Common myeloid progenitor, CD34-positive (primary cell): Measurements from ENCODE around the gene FAM83G.

ENCODE experiments used
- CTCF ChIA-PET: fragments of 350-600 bp; sonication (Branson Sonifier 250); formaldehyde crosslinking; loops from one replicate; lab custom pipeline; 2021; ENCODE audit warnings: antibody characterized with exemption; lab: Charles Lee
- POLR2A ChIA-PET: fragments of 350-600 bp; sonication (Branson Sonifier 250); formaldehyde crosslinking; loops from one replicate; lab custom pipeline; 2021; ENCODE audit warnings: antibody characterized with exemption; lab: Charles Lee
- DNase-seq, 3 donors: peaks; one replicate each; pipeline versions ENCODE4 v3.0.0 to v3.0.0-alpha.2; 2013
- H3K27ac ChIP-seq, 2 experiments: 1 replicate in 1 of 2; 2 replicates in 1 of 2; pipeline ENCODE4 v1.7.0; 2013; ENCODE audit warnings: inconsistent platforms in 2 of 2, low read length in 2 of 2, mild to moderate bottlenecking in 2 of 2, low read depth in 1 of 2, moderate library complexity in 1 of 2; ENCODE audit not compliant: severe bottlenecking in 2 of 2, insufficient read depth in 1 of 2, poor library complexity in 1 of 2
- H3K27me3 ChIP-seq, 5 experiments: replicated peaks in 2 of 5; 1 replicate in 3 of 5; 2 replicates in 2 of 5; pipeline versions ENCODE4 v1.6.1 to v1.7.0; 2013; ENCODE audit warnings: low read length in 4 of 5, mild to moderate bottlenecking in 2 of 5, moderate library complexity in 2 of 5, inconsistent platforms in 1 of 5; ENCODE audit not compliant: insufficient read depth in 5 of 5, control insufficient read depth in 4 of 5
- H3K36me3 ChIP-seq, 4 experiments: 1 replicate in 2 of 4; 2 replicates in 2 of 4; pipeline versions ENCODE4 v1.6.1 to v1.7.0; 2013; ENCODE audit warnings: low read length in 3 of 4, control low read depth in 1 of 4, mild to moderate bottlenecking in 1 of 4; ENCODE audit not compliant: control insufficient read depth in 4 of 4, insufficient read depth in 4 of 4
- H3K4me1 ChIP-seq, 4 experiments: 1 replicate in 3 of 4; 2 replicates in 1 of 4; pipeline versions ENCODE4 v1.6.1 to v1.7.1; 2013; ENCODE audit warnings: low read length in 3 of 4, mild to moderate bottlenecking in 3 of 4, control low read depth in 1 of 4, inconsistent platforms in 1 of 4, moderate library complexity in 1 of 4; ENCODE audit not compliant: control insufficient read depth in 4 of 4, insufficient read depth in 4 of 4; ENCODE audit errors: control extremely low read depth in 1 of 4
- H3K4me3 ChIP-seq, 7 experiments: 1 replicate in 4 of 7; 2 replicates in 3 of 7; pipeline versions ENCODE4 v1.5.1 to v1.7.0; 2013; ENCODE audit warnings: mild to moderate bottlenecking in 7 of 7, low read length in 6 of 7, moderate library complexity in 6 of 7, inconsistent platforms in 2 of 7, low read depth in 2 of 7, control low read depth in 1 of 7; ENCODE audit not compliant: insufficient read depth in 4 of 7, control insufficient read depth in 1 of 7; ENCODE audit errors: extremely low read depth in 1 of 7
- H3K9me3 ChIP-seq, 5 experiments: 1 replicate in 4 of 5; 2 replicates in 1 of 5; pipeline versions ENCODE4 v1.6.1 to v1.7.1; 2013; ENCODE audit warnings: low read length in 4 of 5, mild to moderate bottlenecking in 2 of 5, inconsistent platforms in 1 of 5, low read depth in 1 of 5, moderate library complexity in 1 of 5; ENCODE audit not compliant: control insufficient read depth in 4 of 5, insufficient read depth in 2 of 5; ENCODE audit errors: control extremely low read depth in 1 of 5
- WGBS: methylation state at CpG from one replicate; pipeline ENCODE4 v1.1.5; 2013; ENCODE audit not compliant: insufficient coverage; 5-methylcytosine and 5-hydroxymethylcytosine counted together

The FAM83G gene

DNA sequence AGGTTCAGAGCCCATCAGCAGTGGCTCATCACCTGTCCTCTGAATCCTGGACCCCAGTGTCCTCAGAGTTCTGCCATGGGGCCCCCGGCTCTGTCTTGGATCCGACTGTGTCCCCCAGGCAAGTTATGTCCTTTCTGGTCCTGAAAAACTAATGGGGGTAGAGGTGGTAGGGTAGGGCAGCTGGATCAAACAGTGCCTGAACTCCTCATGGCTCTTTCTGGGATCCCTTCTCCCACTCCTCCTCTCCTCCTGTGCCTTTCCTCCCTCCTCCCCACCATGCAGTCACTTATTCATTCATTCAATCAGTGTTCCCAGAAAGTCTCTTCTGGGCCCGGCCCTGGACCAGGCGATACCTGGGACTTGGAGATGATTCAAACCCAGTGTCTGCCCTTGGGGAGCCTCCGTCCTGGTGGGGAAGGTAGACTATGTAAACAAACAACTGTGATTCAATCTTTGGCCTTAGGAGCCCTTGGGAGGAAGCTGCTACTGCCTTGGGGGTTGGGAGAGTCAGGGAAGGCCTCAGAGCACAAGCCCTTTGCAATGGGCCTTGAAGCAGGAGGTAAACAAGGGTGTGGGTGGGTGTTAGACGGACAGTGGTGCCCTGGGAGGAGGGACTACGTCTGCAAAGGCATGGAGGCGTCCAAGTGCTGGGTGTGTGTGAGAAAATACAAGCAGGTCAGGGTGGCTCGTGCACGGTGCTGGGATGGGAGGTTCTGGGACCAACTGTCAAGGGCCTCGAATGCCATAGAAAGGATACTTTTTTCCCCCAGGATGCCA lies 6.4 kb upstream of the FAM83G start:
- Histone ChIP-seq H3K36me3 (no peaks in the 10 kb centered on the region), H3K9me3 (no peaks in the 10 kb centered on the region), H3K4me1 (no peaks in the 10 kb centered on the region), H3K27me3 (no peaks in the 10 kb centered on the region), H3K27ac (no peak overlapping the region), H3K4me3 (no peak overlapping the region)
- WGBS, result 73% methylated on average over 9 of the region's 11 CpGs
- no peak for DNase-seq
- CTCF ChIA-PET, result interaction anchor here (1.6 kb wide), 1 partner anchor 12 kb away, joined by 7 read pairs; no protein-coding TSS in a partner anchor
- POLR2A ChIA-PET, result no interaction called here

DNA sequence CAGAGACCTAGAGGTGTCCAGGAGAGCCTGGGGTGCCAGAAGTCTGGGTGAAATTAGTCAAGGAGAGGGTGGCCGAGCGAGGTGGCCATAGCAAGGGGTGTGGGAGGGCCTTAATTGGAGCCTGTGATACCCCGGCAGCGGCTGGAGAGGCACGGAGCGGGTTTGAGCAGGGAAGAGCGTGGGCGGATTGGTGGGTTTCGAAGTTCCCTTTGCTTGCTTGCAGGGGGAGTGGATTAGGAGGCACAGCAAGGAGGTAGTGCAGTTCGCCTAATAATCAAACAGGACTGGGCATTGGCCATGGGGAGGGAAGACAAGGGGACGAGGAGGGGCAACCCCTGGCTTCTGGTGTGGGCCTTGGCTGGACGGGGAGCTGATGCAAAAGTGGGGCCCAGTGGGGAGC lies 5.4 kb upstream of the FAM83G start:
- Histone ChIP-seq H3K9me3 (no peaks in the 10 kb centered on the region), H3K4me1 (peaks cover 0 to 3% (median 2%) of the 10 kb centered on the region in 4 experiments), H3K4me3 (no peak overlapping the region), H3K27me3 (no peaks in the 10 kb centered on the region), H3K36me3 (no peaks in the 10 kb centered on the region), H3K27ac (no peak overlapping the region)
- CTCF ChIA-PET, result no interaction called here
- no peak for DNase-seq
- WGBS, result 100% methylated on average over 12 of the region's 12 CpGs
- POLR2A ChIA-PET, result no interaction called here

DNA sequence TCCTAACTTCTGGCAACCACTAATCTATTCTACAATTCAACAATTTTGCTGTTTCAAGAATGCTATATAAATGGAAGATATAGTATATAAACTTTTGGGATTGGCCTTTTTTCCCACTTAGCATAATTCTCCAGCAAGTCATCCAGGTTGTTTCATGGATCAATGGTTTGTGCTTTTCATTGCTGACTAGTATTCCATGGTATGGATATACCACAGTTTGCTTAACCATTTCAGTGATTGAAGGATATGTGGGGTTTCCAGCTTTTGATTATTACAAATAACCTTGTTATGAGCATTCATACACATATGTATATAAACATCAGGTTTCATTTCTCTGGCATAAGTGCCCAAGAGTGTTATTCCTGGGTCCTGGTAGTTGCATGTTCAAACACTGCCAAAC lies 2.1 kb upstream of the FAM83G start:
- DNase-seq, result no peak
- Histone ChIP-seq H3K36me3 (peaks cover 0 to 3% (median 0%) of the 10 kb centered on the region in 4 experiments), H3K4me3 (no peak overlapping the region), H3K27ac (no peak overlapping the region), H3K9me3 (no peaks in the 10 kb centered on the region), H3K4me1 (peaks cover 0 to 31% (median 28%) of the 10 kb centered on the region in 4 experiments), H3K27me3 (no peaks in the 10 kb centered on the region)
- CTCF ChIA-PET, result interaction anchor here (0.8 kb wide), 1 partner anchor 47 kb away, joined by 3 read pairs; no protein-coding TSS in a partner anchor
- POLR2A ChIA-PET, result no interaction called here

DNA sequence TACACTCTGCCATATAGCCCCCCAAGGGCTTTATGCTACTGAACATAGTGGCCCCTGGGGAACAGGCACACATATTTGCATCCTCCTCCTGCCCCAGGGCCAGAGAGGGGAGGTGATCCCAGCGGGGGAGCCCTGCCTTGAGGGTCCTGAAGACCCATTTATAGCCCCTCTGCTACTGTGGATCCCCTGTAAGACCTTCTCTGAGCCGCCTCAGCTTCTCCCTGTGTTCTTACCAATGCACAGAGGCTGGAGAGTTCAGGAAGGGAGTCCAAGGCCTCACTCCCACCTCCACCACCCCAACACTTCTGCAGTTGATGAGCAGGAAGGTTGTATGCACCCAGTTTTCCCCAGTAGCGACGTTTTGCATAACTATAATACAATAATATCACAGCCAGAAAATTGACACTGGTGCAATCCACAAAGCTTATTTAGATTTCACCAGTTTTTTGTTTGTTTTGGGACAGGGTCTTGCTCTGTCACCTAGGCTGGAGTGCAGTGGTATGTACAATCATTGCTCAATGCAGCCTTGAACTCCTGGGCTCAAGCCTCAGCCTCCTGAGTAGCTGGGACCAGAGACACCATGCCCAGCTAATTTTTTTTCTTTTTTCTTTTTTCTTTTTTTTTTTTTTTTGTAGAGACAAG lies 1.3 kb upstream of the FAM83G start:
- ChIA-PET CTCF (interaction anchor here (0.8 to 1.0 kb wide), 3 partner anchors 9 to 47 kb away, joined by 3 to 4 read pairs (median 3); no protein-coding TSS in a partner anchor), POLR2A (no interaction called here)
- Histone ChIP-seq H3K4me1 (peaks cover 0 to 39% (median 33%) of the 10 kb centered on the region in 4 experiments), H3K27ac (no peak overlapping the region), H3K4me3 (no peak overlapping the region), H3K27me3 (no peaks in the 10 kb centered on the region), H3K36me3 (peaks cover 0 to 3% (median 0%) of the 10 kb centered on the region in 4 experiments), H3K9me3 (no peaks in the 10 kb centered on the region)
- WGBS, result 100% methylated on average over 2 of the region's 4 CpGs
- DNase-seq, result no peak

DNA sequence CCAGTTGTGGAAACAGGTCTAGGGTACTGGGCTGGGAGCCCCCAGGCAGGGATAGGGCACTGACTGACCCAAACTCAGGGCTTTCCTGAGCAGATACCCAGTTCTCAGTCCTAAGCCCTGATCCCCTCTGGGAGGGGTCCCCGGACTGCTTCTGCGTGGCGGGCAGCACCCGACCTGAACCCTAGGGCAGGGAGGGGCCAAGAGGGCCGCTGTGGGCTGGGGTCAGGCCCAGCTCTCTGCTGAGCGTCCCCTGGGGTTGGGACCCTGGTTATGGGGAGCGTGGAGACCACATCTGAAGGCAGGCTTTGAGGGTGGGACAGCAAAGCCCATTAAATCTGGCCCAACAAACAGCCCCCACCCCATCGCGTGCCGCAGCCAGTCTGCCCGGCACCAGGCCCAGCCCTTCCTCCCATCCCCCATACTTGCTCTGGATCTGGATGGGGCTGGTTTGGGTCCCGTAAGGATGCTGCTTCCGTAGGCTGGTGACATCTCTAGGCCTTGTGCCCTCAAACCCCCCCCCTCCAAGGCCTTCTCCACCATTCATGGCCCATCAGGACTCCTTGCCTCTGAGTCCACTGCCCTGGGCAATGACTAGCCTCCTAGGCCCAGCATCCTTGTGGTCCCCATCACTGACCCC lies 691 bp upstream of the FAM83G start:
- CTCF ChIA-PET, result interaction anchor here (0.8 to 1.0 kb wide), 4 partner anchors 9 to 44 kb away, joined by 3 to 4 read pairs (median 3); no protein-coding TSS in a partner anchor
- WGBS, result 92% methylated on average over 11 of the region's 13 CpGs
- Histone ChIP-seq H3K27me3 (no peaks in the 10 kb centered on the region), H3K27ac (peak overlapping the region in 1 of 2 experiments; percentile 16), H3K36me3 (peaks cover 0 to 3% (median under 1%) of the 10 kb centered on the region in 4 experiments), H3K4me3 (peak overlapping the region in 4 of 7 experiments; percentile 40 to 83 (median 54)), H3K9me3 (no peaks in the 10 kb centered on the region), H3K4me1 (peaks cover 0 to 42% (median 37%) of the 10 kb centered on the region in 4 experiments)
- POLR2A ChIA-PET, result interaction anchor here (0.9 to 3.2 kb wide), 5 partner anchors 11 to 41 kb away, joined by 3 to 11 read pairs (median 3); no protein-coding TSS in a partner anchor
- no peak for DNase-seq

DNA sequence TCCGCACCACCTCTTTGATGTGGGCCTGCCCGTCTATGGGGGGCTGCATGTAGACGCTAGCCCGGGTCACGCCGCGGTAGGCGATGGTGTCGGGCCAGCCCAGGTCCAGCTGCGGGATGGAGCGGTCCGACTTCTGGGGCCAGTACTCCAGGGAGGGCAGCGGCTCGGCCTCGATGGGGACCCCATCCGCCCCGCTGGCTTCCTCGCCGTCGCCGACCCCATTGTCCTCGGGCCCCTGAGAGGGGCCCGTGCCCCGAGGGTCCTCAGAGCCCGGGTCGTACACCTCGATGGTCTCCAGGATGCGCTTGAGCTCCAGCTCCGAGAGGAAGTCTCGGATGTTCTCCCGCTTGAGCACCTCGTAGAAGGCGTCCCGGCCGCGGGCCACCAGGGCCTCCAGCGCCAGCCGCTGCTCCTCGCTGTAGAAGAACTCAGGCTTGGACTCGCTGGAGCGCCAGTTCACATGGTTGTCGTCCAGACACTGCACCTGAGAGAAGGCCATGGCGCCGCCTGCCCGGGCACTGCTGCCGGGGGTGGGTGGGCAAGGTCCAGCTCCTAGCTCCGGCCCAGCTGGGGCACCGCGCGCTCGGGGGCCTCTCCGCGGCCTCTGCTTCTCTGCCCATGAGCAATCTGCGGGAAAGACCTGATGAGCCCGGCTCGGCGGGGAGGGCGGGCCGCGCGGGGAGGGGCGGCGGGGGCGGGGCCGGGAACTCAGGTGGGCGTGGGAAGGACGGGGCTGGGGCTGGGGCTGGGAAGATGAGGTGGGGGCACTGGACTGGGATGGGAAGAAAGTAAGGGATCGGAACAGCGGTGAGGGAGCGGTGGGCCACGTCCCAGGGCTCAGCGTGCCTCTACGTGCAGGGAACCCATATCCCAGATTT lies 782 bp downstream of the FAM83G start:
- H3K36me3 ChIP-seq, result peaks cover 0 to 5% (median under 1%) of the 10 kb centered on the region in 4 experiments
- CTCF ChIA-PET, result interaction anchor here (1.4 to 2.1 kb wide), 2 partner anchors 10 to 45 kb away, joined by 4 to 6 read pairs; no protein-coding TSS in a partner anchor
- H3K4me1 ChIP-seq, result peaks cover 0 to 42% (median 37%) of the 10 kb centered on the region in 4 experiments
- no peaks in the 10 kb centered on the region for H3K9me3 ChIP-seq
- peak in 2 of 3 donors; percentile 11 to 40 for DNase-seq
- 40% methylated on average over 43 of the region's 73 CpGs for WGBS
- POLR2A ChIA-PET, result interaction anchor here (0.7 to 3.2 kb wide), 5 partner anchors 10 to 36 kb away, joined by 3 to 11 read pairs (median 3); no protein-coding TSS in a partner anchor
- H3K27me3 ChIP-seq, result no peaks in the 10 kb centered on the region
- H3K27ac ChIP-seq, result no peak overlapping the region
- peak overlapping the region; percentile 16 to 83 (median 66) for H3K4me3 ChIP-seq
